Neutrophil (primary cell): ENCODE measurements around the gene MBD4.
A peak's percentile ranks its signal among the peaks of the same experiment; 100 is the strongest.
"Not testable (repeated sequence)": the region's sequence is repeated elsewhere in the genome, so short reads cannot be mapped to it uniquely, and the experiment has no call there.

ENCODE experiments used
- H3K27ac ChIP-seq: fragments of 200-600 bp; sonication (generic); 2 replicates; pipeline ENCODE4 v1.5.1; 2016; ENCODE audit warnings: mild to moderate bottlenecking, moderate library complexity
- H3K27me3 ChIP-seq: fragments of 200-600 bp; sonication (generic); 2 replicates; pipeline ENCODE4 v1.6.0; 2016; ENCODE audit warnings: mild to moderate bottlenecking
- H3K36me3 ChIP-seq: fragments of 200-600 bp; sonication (generic); 2 replicates; pipeline ENCODE4 v1.5.1; 2017
- H3K4me1 ChIP-seq, 2 experiments: fragments of 200-600 bp in 1 of 2; sonication (generic) in 1 of 2; 1 replicate in 1 of 2; 2 replicates in 1 of 2; pipeline versions ENCODE4 v1.5.1 to v1.6.1; 2013 to 2016; ENCODE audit warnings: low read depth in 1 of 2, low read length in 1 of 2, mild to moderate bottlenecking in 1 of 2, moderate library complexity in 1 of 2; ENCODE audit not compliant: control insufficient read depth in 1 of 2, insufficient read depth in 1 of 2
- H3K4me3 ChIP-seq, 2 experiments: fragments of 200-600 bp in 1 of 2; sonication (generic) in 1 of 2; 1 replicate in 1 of 2; 2 replicates in 1 of 2; pipeline ENCODE4 v1.5.1; 2013 to 2016; ENCODE audit warnings: low read depth in 1 of 2, low read length in 1 of 2, mild to moderate bottlenecking in 1 of 2, moderate library complexity in 1 of 2
- H3K9me3 ChIP-seq: fragments of 200-600 bp; sonication (generic); 2 replicates; pipeline ENCODE4 v1.5.1; 2016
- TF ChIP-seq, protein P1 (sequence below): fragments of 200-600 bp; sonication (generic); IDR thresholded peaks from 2 replicates; pipeline ENCODE4 v1.5.1; 2016; ENCODE audit warnings: antibody characterized with exemption

Gene MBD4

DNA sequence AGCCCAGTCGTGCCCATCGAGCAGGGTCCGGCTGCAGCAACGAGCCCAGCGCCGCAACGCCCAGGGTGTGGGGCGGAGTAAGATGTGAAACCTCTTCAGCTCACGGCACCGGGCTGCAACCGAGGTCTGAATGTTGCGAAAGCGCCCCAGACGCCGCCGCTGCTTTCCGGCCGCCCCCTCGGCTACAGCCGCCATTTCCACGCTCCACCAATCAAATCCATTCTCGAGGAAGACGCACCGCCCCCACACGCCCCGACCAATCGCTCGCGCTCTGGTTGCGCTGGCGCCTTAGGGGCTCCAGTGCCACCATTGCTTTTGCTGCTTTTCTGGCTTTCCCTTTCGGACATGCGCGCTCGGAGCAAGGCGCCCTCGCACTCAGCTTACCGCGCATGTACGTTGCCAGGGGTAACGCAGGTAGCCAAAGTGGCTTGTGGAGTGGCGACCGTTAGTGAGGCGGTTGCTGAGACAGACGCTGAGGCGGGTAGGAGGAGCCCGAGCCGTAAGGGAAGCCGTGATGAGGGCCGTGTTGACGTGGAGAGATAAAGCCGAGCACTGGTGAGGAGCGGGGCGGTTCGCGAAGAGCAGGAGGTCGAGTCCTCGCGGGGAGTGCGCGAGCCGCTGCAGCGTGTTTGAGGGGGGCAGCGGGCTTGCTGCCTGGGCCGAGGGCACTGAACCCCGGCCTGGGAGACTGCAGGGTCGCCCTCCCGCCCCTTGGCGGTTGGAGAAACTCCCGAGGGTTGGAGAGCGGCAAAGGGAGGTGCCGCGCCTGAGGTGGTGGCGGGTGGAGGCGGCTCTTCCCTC lies at the start of gene MBD4, which contains the start of gene IFT122:
TSS of gene MBD4 (minus strand) at position 132 of the 801 bp plus-strand sequence. CDS start at position 17, 115 bp downstream.
TSS of gene IFT122 (plus strand) at position 408 of the 801 bp plus-strand sequence. CDS start at position 515, 107 bp downstream.
- TF ChIP-seq, protein P1, sequence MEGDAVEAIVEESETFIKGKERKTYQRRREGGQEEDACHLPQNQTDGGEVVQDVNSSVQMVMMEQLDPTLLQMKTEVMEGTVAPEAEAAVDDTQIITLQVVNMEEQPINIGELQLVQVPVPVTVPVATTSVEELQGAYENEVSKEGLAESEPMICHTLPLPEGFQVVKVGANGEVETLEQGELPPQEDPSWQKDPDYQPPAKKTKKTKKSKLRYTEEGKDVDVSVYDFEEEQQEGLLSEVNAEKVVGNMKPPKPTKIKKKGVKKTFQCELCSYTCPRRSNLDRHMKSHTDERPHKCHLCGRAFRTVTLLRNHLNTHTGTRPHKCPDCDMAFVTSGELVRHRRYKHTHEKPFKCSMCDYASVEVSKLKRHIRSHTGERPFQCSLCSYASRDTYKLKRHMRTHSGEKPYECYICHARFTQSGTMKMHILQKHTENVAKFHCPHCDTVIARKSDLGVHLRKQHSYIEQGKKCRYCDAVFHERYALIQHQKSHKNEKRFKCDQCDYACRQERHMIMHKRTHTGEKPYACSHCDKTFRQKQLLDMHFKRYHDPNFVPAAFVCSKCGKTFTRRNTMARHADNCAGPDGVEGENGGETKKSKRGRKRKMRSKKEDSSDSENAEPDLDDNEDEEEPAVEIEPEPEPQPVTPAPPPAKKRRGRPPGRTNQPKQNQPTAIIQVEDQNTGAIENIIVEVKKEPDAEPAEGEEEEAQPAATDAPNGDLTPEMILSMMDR: peak; percentile 37
- peaks cover 74 to 78% of the 10 kb centered on the region in 2 experiments for H3K4me1 ChIP-seq

DNA sequence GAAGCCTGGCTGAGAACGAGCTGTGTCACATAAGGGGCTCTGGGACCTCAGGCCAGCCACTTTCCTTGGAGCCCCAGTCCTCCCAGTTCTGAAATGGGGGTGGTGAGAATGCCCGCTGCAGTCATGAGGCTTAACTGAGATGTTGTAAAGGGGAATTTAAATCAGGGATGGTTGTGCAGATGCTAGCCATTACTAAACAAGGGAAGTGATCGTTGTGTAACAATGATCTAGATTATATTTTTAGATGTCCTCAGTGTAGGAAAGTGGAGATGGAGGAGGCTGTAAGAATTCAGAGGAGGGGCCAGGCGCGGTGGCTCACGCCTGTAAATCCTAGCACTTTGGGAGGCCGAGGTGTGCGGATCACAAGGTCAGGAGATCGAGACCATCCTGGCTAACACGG lies 49.5 kb upstream of the MBD4 start:
- H3K9me3 ChIP-seq, H3K4me1 ChIP-seq, H3K4me3 ChIP-seq, H3K27me3 ChIP-seq, H3K27ac ChIP-seq: not testable (repeated sequence)
- H3K36me3 ChIP-seq: peaks cover 34% of the 10 kb centered on the region

More for the DNA sequence above, at the start of gene MBD4, which contains the start of gene IFT122:
- H3K4me3 ChIP-seq: peak within 1 kb of the TSS; percentile 79 to 87
- no peaks in the 10 kb centered on the region for H3K9me3 ChIP-seq
- peak within 1 kb of the TSS; percentile 95 for H3K27ac ChIP-seq
- H3K27me3 ChIP-seq: no peaks in the 10 kb centered on the region
- H3K36me3 ChIP-seq: peaks cover 32% of the 10 kb centered on the region

DNA sequence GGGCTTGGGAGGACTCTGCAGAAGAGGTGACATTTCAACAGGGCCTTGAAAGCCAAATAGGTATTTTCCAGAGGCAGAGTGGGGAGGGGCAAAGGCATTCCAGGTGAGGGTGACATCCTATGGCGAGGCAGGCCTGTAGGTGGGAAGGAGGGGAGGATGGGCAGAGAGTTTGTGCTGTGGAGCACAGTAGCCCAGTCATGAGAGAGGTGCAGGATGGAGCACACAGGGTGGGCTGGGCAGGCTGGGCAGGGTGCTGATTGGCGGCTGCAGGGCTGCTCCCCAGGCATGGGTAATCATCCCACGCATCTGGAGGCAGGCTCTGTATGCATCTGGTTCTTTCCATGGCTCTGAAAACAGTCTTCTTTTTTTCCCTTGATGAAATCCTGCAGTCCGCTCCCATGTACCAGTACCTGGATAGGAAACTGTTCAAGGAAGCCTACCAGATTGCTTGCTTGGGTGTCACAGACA lies 48.2 kb upstream of the MBD4 start:
- not testable (repeated sequence) for H3K27me3 ChIP-seq, H3K4me3 ChIP-seq, H3K27ac ChIP-seq, H3K9me3 ChIP-seq, H3K4me1 ChIP-seq
- H3K36me3 ChIP-seq: peaks cover 31% of the 10 kb centered on the region

DNA sequence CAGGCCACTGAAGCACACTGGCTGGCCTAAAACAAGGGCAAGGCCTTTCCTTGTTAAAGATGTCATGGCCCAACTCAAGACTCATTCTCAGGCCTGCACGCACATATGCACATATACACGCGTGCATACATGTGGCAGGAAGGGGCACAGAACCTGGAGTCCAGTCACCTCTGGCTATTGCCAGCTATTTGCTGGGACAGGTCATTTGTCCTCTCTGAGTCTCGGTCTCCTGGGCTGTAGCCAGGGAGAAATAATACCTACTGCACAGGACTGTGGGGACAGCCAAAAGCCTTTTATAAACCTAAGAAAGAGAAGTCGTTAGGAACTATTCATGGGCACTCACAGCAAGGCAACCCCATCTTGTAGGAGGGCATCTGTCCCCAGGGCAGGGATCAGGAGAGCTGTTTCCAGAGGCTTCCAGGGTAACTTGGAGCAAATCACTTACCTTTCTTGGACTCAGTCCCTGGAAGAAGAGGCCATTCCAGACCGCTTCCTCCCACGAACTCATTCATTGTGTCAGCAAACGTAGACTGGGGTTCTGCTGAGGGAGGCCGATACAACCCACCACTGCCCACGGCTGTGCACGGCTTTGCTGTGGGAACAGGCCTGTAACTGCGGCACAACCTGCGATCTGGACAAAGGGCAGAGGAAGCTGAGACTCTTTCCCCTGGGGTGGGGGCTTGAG lies 47.6 kb upstream of the MBD4 start:
- no peaks in the 10 kb centered on the region for H3K27me3 ChIP-seq
- H3K4me1 ChIP-seq: peaks cover 5 to 6% of the 10 kb centered on the region in 2 experiments
- H3K9me3 ChIP-seq: no peaks in the 10 kb centered on the region
- no peak overlapping the region for H3K27ac ChIP-seq
- TF ChIP-seq, protein P1: no peak
- H3K4me3 ChIP-seq: no peak overlapping the region
- H3K36me3 ChIP-seq: peaks cover 30% of the 10 kb centered on the region

DNA sequence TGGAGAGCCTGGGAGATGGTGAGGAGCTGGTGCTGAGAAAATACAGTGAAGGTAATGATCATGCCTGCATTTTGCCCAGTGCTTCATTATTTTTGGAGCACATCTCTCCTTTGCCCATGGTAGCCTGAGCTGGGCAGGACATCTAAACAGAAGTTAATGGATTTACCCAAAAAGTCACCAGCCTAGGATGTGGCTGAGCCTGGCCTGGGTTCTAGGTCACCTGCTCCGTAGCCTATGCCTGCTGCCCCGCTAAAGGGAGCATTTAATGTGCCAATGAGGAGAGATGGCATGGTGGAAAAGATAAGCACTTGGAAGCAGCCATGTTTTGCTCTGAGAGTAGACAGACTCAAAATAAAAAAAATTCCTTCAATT lies 46.9 kb upstream of the MBD4 start:
- Histone ChIP-seq H3K4me1 (peaks cover 12 to 13% of the 10 kb centered on the region in 2 experiments), H3K4me3 (no peak overlapping the region), H3K9me3 (no peaks in the 10 kb centered on the region), H3K27ac (no peak overlapping the region), H3K27me3 (no peaks in the 10 kb centered on the region), H3K36me3 (peaks cover 23% of the 10 kb centered on the region)
- TF ChIP-seq, protein P1: no peak

DNA sequence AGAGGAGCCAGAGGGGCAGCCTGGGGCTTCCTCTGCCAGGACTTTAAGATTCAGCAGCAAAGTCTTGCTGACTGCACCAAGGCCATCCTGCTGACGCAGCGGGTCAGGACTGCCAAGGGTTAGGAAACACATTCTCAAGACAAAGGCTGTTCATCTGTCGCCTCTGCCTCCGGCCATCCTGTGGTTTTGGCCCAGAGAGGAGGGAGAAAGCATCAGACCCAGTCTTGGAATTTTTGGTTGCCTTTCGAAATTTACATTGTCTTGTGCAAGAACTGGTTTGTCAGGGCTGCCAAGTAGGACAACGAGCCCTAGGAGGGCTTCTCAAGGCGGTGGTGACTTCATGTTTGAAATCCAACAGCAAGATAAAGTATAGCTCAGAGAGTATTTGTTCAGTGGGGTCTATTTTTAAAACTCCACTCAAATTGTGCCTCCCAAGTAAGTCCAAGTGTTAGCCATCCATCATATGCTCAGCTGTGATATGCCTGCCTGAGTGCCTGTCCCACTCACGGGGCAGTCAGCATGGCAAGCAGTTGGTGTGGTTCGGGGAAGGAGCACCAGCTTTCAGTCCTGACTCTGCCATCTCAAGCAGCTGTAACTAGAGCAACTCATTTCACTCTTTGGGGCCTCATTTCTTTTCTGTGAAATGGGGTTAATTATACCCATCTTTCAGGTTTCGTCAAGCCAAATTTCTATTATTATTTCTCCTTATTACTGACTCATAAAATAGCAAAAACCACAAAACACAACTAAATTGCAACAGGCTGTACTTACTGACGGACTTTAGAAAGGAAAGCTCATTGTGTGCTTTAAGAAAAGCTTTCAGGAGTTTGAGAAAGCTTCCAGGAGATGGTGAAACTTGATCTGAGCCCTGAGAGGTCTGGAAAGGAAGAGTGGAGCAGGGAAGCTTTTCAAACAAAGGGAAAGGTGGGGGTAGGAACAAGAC lies 46.2 kb upstream of the MBD4 start:
- TF ChIP-seq, protein P1: no peak
- Histone ChIP-seq H3K27ac (no peak overlapping the region), H3K27me3 (no peaks in the 10 kb centered on the region), H3K9me3 (no peaks in the 10 kb centered on the region), H3K4me1 (peaks cover 15 to 16% of the 10 kb centered on the region in 2 experiments), H3K36me3 (peaks cover 22% of the 10 kb centered on the region), H3K4me3 (no peak overlapping the region)

DNA sequence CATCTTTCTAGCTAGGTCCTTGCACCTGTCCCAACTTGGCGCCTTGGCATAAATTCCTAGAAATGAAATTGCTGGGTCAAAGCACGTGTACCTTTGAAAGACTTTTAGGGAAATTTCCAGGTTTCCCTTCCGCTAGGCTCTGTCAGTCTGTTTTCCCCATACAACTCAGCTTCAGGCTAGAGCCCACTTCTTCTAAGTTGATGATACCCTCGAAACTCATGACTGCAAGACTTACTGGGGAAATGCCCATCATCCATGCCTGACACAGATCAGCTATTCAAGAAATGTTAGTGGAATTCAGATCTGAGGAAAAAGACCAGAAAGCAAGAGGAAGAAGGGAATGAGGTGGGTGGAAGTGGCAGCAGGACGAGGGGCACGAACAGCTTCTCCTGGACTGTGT lies 45.4 kb upstream of the MBD4 start:
- H3K36me3 ChIP-seq: peaks cover 25% of the 10 kb centered on the region
- not testable (repeated sequence) for H3K27ac ChIP-seq, H3K4me3 ChIP-seq, H3K9me3 ChIP-seq, H3K27me3 ChIP-seq
- H3K4me1 ChIP-seq: peaks cover 15 to 16% of the 10 kb centered on the region in 2 experiments
